Measurements from ENCODE around the gene ZGRF1.

- TF ChIP-seq CTCF (IDR thresholded peaks at IDR 0.05 in 4 of 5, conservative IDR thresholded peaks at IDR 0.05 in 1 of 5) = no peak
- TF ChIP-seq POLR2A (IDR thresholded peaks at IDR 0.05) = no peak
Measured at GRCh38 chr4:112519689-112520597, 116.8 kb downstream of the ZGRF1 start.
